ENCODE results near the gene POLK.

GRCh38 chr5:75482482-75482881 lies 29.2 kb upstream of the POLK start:
- TF ChIP-seq, protein P1, sequence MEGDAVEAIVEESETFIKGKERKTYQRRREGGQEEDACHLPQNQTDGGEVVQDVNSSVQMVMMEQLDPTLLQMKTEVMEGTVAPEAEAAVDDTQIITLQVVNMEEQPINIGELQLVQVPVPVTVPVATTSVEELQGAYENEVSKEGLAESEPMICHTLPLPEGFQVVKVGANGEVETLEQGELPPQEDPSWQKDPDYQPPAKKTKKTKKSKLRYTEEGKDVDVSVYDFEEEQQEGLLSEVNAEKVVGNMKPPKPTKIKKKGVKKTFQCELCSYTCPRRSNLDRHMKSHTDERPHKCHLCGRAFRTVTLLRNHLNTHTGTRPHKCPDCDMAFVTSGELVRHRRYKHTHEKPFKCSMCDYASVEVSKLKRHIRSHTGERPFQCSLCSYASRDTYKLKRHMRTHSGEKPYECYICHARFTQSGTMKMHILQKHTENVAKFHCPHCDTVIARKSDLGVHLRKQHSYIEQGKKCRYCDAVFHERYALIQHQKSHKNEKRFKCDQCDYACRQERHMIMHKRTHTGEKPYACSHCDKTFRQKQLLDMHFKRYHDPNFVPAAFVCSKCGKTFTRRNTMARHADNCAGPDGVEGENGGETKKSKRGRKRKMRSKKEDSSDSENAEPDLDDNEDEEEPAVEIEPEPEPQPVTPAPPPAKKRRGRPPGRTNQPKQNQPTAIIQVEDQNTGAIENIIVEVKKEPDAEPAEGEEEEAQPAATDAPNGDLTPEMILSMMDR (IDR thresholded peaks at IDR 0.05): no peak
- TF ChIP-seq POLR2A (IDR thresholded peaks at IDR 0.05) (no peak), POLR2AphosphoS5 (IDR thresholded peaks at IDR 0.05) (no peak)

Measured in breast epithelium (tissue), 3 donors.